ENCODE measurements around the gene IGHMBP2.

The IGHMBP2 gene

DNA sequence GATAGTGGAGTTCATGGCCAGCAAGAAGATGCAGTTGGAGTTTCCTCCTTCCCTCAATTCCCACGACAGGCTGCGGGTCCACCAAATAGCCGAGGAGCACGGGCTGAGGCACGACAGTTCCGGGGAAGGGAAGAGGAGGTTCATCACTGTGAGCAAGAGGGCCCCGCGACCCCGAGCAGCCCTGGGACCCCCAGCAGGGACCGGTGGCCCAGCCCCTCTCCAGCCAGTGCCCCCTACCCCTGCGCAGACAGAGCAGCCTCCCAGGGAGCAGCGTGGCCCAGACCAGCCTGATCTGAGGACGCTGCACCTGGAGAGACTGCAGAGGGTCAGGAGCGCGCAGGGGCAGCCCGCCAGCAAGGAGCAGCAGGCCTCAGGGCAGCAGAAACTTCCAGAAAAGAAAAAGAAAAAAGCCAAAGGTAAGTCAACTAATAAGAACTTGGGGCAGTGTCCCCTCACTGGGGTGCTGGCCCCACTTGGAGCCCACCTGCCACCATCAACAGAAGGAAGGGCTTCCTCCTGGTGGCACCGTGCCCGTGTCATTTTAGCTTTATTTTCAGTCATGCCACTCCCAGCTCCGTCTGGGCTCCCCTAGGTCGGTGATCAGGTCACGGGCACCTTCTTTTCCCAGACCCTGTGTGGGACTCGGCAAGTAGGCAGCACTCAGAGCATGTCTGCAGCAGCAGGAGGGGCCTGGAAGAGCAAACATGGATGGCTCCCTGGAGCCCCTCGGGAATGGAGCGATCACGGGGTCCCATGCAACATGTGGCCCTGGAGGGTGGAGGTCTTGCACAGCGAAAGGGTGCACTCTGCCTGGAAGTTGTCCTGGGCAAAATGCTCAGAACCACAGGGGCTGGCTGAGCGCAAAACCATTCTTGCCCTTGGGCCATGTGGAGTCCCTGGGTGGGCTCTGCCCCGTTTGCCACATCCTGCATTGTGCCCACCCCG, 33.3 kb downstream of the IGHMBP2 start:
- TF ChIP-seq POLR2AphosphoS5 (IDR thresholded peaks at IDR 0.05; ENCODE audit: low read depth, low read length) (no peak), PAX5 (IDR thresholded peaks at IDR 0.05; ENCODE audit: insufficient read depth, low read length, severe bottlenecking) (no peak), POU2F2 (IDR thresholded peaks at IDR 0.05; ENCODE audit: low read depth, low read length) (no peak)
- no peak for DNase-seq (ENCODE audit: insufficient read length, low spot score)
- no peak for FAIRE-seq

DNA sequence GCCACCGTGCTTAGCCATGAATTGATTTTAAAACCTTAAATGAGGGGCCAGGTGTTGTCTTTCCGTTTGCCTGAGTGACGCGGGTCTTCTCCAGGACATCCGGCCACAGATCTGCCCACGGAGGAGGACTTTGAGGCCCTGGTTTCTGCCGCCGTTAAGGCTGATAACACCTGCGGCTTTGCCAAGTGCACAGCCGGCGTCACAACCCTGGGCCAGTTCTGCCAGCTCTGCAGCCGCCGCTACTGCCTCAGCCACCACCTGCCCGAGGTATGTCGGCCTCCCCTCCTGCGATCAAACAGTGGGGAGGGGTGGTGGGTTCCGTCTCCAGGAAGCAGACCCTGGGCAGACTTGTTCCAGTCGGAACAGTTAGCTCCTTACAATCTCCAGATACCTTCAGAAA, 34.4 kb downstream of the IGHMBP2 start:
- DNase-seq (ENCODE audit: insufficient read length, low spot score) (no peak), FAIRE-seq (no peak)
- TF ChIP-seq POU2F2 (IDR thresholded peaks at IDR 0.05; ENCODE audit: low read depth, low read length), result no peak
- no peak for TF ChIP-seq TAF1 (IDR thresholded peaks at IDR 0.05; ENCODE audit: low read depth, low read length)
- TF ChIP-seq PAX5 (IDR thresholded peaks at IDR 0.05; ENCODE audit: insufficient read depth, low read length, severe bottlenecking), result no peak
- no peak for TF ChIP-seq SPI1 (IDR thresholded peaks at IDR 0.05; ENCODE audit: low read depth, low read length)
- no peak for TF ChIP-seq POLR2AphosphoS5 (IDR thresholded peaks at IDR 0.05; ENCODE audit: low read depth, low read length)
- TF ChIP-seq POLR2A (IDR thresholded peaks at IDR 0.05; ENCODE audit: low read depth, low read length), result no peak

DNA sequence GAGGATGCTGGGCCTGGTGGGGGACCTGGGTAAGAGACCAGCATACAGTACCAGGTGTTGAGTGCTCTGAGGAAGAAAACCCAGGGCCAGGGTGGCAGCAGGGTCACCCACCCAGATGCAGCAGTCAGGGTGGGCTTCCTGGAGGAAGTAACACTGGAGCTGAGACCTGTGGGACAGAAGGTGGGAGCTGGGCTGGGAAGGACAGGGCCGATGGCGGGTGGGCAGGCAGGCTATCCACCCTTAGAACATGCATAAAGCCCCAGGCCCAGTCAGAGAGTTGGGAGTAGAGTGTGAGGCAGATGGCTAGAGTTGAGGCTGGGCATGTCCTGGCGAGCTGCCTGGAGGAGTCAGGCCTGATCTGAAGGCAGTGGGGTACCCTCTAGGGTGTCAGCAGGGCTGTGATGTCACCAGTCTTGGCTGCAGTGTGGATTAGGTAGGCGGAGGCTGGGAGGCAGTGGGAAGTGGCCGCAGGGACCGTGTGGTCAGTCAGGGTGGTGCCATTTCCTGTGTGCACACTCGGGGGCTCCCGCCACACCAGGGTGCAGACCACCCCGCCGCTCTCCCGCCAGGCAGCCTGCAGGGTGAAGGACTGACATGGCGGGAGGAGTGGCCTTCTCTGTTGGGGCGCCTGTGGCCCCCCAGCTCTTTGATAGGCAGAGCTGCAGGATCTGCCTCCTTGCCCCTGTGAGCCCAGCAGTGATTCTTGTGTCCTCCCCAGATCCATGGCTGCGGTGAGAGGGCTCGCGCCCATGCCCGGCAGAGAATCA, 35.3 kb downstream of the IGHMBP2 start:
- TF ChIP-seq SPI1 (IDR thresholded peaks at IDR 0.05; ENCODE audit: low read depth, low read length) (no peak), POU2F2 (IDR thresholded peaks at IDR 0.05; ENCODE audit: low read depth, low read length) (no peak), PAX5 (IDR thresholded peaks at IDR 0.05; ENCODE audit: insufficient read depth, low read length, severe bottlenecking) (no peak), POLR2AphosphoS5 (IDR thresholded peaks at IDR 0.05; ENCODE audit: low read depth, low read length) (no peak)
- FAIRE-seq (no peak), DNase-seq (ENCODE audit: insufficient read length, low spot score) (no peak)

DNA sequence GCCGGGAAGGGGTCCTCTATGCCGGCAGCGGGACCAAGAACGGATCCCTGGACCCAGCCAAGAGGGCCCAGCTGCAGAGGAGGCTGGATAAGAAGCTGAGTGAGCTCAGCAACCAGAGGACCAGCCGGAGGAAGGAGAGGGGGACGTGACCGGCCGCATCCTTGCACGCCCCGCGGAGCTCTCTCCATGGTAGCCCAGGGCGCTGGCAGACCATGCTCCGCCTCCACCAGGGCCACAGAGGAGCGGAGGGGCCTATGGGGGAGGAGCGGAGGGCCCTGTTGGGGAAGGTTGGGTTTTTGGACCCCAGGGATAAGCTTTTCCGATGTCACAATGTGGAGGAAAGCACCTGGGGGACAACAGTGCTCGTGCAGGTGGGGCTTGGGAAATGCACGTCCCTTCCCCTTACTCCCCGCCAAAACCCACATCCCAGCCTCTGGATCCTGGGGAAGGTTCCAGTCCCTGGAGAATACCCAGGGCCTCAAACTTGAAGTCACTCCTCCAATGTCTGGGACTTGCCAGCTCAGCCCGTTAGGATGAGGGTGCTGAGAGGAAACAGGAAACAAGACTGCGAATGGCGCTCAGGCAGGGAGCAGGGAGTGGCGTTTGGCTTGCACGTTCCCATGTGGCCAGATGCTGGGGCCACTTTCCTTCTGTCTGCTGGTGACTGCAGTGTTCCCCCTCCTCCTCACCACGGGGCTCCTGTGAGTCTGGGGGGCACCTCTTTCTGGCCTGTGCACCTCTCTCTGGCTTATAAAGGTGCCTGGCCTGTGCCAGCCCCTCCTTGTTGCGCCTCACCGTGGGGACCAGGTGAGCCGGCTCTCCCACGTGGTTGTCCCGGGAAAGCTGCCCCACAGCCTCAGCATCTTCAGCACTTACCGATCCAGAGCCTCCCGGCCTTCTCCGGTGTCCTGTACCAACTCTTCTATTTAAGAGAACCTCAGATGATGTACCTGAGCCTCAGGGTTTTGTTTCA, 36.2 kb downstream of the IGHMBP2 start:
- FAIRE-seq (no peak), DNase-seq (ENCODE audit: insufficient read length, low spot score) (no peak)
- no peak for TF ChIP-seq SPI1 (IDR thresholded peaks at IDR 0.05; ENCODE audit: low read depth, low read length)
- no peak for TF ChIP-seq POLR2A (IDR thresholded peaks at IDR 0.05; ENCODE audit: low read depth, low read length)
- no peak for TF ChIP-seq TAF1 (IDR thresholded peaks at IDR 0.05; ENCODE audit: low read depth, low read length)
- no peak for TF ChIP-seq POLR2AphosphoS5 (IDR thresholded peaks at IDR 0.05; ENCODE audit: low read depth, low read length)
- no peak for TF ChIP-seq POU2F2 (IDR thresholded peaks at IDR 0.05; ENCODE audit: low read depth, low read length)
- no peak for TF ChIP-seq PAX5 (IDR thresholded peaks at IDR 0.05; ENCODE audit: insufficient read depth, low read length, severe bottlenecking)

DNA sequence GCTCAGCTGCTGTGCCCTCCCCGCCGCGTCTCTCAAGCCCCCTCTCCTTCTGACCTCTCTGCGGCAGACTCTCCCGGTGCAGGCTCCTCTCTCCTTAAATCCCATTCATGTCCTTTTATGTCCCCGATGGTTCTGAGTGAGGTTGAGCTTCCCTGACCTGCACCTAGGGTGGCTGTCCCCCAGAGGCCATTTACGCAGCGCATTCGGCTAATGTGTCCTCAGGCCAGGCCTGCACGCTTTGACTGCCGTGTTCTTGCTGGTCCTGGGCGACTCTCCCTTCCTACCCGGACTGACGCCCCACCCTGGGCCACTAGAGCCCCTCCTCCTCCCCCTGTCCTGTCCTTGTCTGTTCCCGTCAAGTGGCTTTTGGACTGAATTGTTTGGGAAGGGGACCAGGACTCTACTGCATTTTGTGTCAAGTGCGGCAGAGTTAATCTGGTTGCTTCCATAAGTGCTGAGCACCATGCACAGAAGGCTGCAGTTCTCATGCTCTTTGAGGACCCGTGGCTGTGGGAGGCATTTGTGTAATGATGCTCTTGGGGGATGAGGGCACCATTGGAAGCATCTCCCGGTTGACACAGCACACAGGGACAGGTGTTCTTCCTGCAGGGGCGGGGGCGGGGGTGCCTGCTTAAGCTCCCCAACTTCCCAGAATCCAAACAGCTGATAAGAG, 37.1 kb downstream of the IGHMBP2 start:
- FAIRE-seq (no peak), DNase-seq (ENCODE audit: insufficient read length, low spot score) (no peak)
- no peak for TF ChIP-seq POU2F2 (IDR thresholded peaks at IDR 0.05; ENCODE audit: low read depth, low read length)
- no peak for TF ChIP-seq SPI1 (IDR thresholded peaks at IDR 0.05; ENCODE audit: low read depth, low read length)
- TF ChIP-seq PAX5 (IDR thresholded peaks at IDR 0.05; ENCODE audit: insufficient read depth, low read length, severe bottlenecking), result no peak
- no peak for TF ChIP-seq POLR2A (IDR thresholded peaks at IDR 0.05; ENCODE audit: low read depth, low read length)
- no peak for TF ChIP-seq TAF1 (IDR thresholded peaks at IDR 0.05; ENCODE audit: low read depth, low read length)
- no peak for TF ChIP-seq POLR2AphosphoS5 (IDR thresholded peaks at IDR 0.05; ENCODE audit: low read depth, low read length)

DNA sequence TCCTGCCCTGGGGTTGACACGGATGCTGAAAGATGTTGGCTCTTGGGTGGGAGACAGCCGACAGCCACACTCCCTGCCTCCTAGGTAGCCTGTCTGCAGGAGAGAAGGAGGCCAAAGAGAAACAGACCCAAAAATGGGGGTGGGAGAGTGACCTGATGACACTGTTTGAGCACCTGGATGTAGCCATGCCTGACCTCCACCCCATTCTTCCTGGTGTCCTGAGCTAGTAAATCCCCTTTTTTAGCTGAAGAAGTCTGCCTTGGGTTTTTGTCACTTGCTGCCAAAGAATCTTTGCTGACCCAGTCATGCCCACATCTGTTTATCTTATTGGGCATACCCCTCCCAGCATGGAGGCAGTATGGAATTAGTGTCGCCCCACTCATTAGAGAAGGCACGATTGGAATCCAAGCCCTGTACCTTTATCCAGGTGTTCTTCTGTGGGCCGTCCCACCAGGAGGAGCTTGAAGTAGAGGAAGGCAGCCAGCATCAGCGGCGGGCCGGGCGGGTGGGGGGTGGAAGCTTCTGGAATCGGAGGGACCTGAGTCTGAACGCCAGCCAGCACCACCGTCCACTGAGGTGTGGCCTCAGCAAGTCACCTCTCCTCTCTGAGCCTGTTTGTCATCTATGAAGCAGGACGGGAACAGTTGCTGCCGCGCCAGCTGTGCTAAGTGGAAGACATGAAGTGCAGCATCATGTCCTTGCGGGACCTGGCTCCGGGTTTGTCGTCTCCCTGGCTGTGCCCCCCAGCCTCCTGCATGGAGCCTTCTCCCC, 37.8 kb downstream of the IGHMBP2 start:
- DNase-seq (ENCODE audit: insufficient read length, low spot score), result no peak
- FAIRE-seq, result no peak
- TF ChIP-seq POLR2AphosphoS5 (IDR thresholded peaks at IDR 0.05; ENCODE audit: low read depth, low read length) (no peak), POU2F2 (IDR thresholded peaks at IDR 0.05; ENCODE audit: low read depth, low read length) (no peak), PAX5 (IDR thresholded peaks at IDR 0.05; ENCODE audit: insufficient read depth, low read length, severe bottlenecking) (no peak), SPI1 (IDR thresholded peaks at IDR 0.05; ENCODE audit: low read depth, low read length) (no peak), POLR2A (IDR thresholded peaks at IDR 0.05; ENCODE audit: low read depth, low read length) (no peak), TAF1 (IDR thresholded peaks at IDR 0.05; ENCODE audit: low read depth, low read length) (no peak)

DNA sequence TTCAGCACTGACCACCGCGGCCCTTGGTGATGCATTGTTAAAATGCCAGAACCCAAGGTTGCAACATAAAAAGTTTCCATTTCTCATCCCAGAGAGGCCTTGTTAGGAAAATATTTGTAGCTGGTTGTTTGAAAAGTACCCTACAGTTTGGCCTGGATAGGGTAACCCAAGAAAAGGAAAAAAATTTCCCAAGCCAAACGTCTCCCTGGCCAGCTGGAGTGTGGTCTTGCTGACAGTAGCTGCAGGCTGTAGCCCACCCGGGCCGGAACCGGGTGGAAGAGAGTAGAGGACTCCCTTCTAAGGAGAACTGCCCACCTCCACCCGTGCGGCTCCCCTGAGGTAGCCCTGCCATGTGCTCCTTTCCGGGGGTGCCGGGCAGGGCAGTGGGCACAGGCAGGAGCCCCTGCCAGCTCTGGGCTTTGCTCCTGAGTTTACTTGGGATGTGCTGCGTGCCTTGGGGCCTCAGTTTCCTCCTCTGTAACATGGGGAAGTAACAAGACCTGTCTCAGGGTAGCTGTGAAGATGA, 38.5 kb downstream of the IGHMBP2 start:
- FAIRE-seq, result no peak
- TF ChIP-seq SPI1 (IDR thresholded peaks at IDR 0.05; ENCODE audit: low read depth, low read length) (no peak), POLR2AphosphoS5 (IDR thresholded peaks at IDR 0.05; ENCODE audit: low read depth, low read length) (no peak), POLR2A (IDR thresholded peaks at IDR 0.05; ENCODE audit: low read depth, low read length) (no peak), PAX5 (IDR thresholded peaks at IDR 0.05; ENCODE audit: insufficient read depth, low read length, severe bottlenecking) (no peak), TAF1 (IDR thresholded peaks at IDR 0.05; ENCODE audit: low read depth, low read length) (no peak), POU2F2 (IDR thresholded peaks at IDR 0.05; ENCODE audit: low read depth, low read length) (no peak)

More for the DNA sequence above, 38.5 kb downstream of the IGHMBP2 start:
- no peak for DNase-seq (ENCODE audit: insufficient read length, low spot score)

Data from GM12891 (cell line).